NT2/D1 (cell line): ENCODE measurements around the gene ACAP1.

ENCODE experiments used
- DNase-seq: peaks from one replicate; pipeline ENCODE4 v3.0.0-alpha.2; 2011; ENCODE audit warnings: low read depth, low spot score
- H3K27me3 ChIP-seq: 2 replicates; pipeline ENCODE4 v1.6.0; 2011; ENCODE audit warnings: mild to moderate bottlenecking; ENCODE audit not compliant: insufficient read length, insufficient read depth
- H3K36me3 ChIP-seq: 2 replicates; pipeline ENCODE4 v1.6.1; 2011; ENCODE audit warnings: mild to moderate bottlenecking, low read length, mixed read lengths; ENCODE audit not compliant: insufficient read depth, insufficient read length
- H3K4me1 ChIP-seq: 2 replicates; pipeline ENCODE4 v1.5.1; 2011; ENCODE audit not compliant: insufficient read depth, insufficient read length
- H3K4me3 ChIP-seq: 2 replicates; pipeline ENCODE4 v1.5.1; 2011; ENCODE audit warnings: low read depth; ENCODE audit not compliant: insufficient read length
- H3K9ac ChIP-seq: 2 replicates; pipeline ENCODE4 v1.6.0; 2011; ENCODE audit warnings: low read depth; ENCODE audit not compliant: insufficient read length
- H3K9me3 ChIP-seq: 2 replicates; pipeline ENCODE4 v1.5.1; 2011; ENCODE audit warnings: mild to moderate bottlenecking, low read length; ENCODE audit not compliant: insufficient read depth
- SUZ12 ChIP-seq: IDR thresholded peaks from 2 replicates; pipeline ENCODE4 v1.6.1; 2011; ENCODE audit not compliant: insufficient read length, insufficient read depth; ENCODE audit errors: extremely low read depth
- YY1 ChIP-seq: IDR thresholded peaks from 2 replicates; pipeline ENCODE4 v1.6.1; 2011; ENCODE audit not compliant: insufficient read length, insufficient read depth
- ZNF274 ChIP-seq: IDR thresholded peaks from 2 replicates; pipeline ENCODE4 v1.6.1; 2011; ENCODE audit warnings: mild to moderate bottlenecking, low read depth, low read length

Gene ACAP1

DNA sequence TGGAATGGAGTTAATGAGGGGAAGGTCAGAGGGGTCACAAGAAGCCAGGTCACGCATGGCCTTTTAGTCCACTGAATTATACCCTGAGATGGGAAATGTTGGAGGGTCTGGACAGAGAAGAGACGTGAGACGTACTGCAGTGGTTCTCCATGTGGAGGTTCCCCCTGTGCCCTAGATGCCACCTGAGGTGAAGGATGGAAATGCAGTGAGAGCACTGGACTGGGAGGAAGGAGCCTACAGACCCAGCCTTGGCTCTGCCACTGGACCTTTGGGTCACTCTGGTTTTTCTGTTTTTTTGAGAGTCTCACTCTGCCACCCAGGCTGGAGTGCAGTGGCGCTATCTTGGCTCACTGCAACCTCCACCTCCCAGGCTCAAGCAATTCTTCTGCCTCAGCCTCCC is 59.8 kb downstream of the ACAP1 start:
- DNase-seq = no peak
- no peaks in the 10 kb centered on the region for H3K27me3 ChIP-seq
- no peak overlapping the region for H3K9ac ChIP-seq
- H3K36me3 ChIP-seq = peaks cover 15% of the 10 kb centered on the region
- no peaks in the 10 kb centered on the region for H3K9me3 ChIP-seq
- no peak overlapping the region for H3K4me3 ChIP-seq
- H3K4me1 ChIP-seq = peaks cover 1% of the 10 kb centered on the region
- no peak for TF ChIP-seq SUZ12
- no peak for TF ChIP-seq YY1
- TF ChIP-seq ZNF274 = no peak

DNA sequence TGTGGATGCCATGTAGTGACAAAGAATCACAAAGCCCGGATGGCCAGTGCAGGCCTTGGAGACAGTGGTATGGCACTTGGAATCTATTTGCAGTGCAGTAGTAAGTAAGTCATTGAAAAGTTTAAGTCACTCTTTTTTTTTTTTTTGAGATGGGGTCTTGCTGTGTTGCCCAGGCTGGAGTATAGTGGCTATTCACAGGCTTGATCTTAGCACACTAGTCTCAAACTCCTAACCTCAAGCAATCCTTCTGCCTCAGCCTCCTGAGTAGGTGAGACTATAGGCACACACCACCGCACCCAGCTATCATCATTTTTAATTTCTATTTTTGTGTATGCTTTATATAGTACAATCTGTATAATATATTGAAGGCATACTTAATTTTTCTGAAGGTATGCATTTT is 62.3 kb downstream of the ACAP1 start:
- no peak overlapping the region for H3K9ac ChIP-seq
- TF ChIP-seq SUZ12 = no peak
- TF ChIP-seq ZNF274 = no peak
- TF ChIP-seq YY1 = no peak
- H3K27me3 ChIP-seq = no peaks in the 10 kb centered on the region
- H3K9me3 ChIP-seq = no peaks in the 10 kb centered on the region
- no peak for DNase-seq
- no peak overlapping the region for H3K4me3 ChIP-seq
- H3K36me3 ChIP-seq = peaks cover 7% of the 10 kb centered on the region
- no peaks in the 10 kb centered on the region for H3K4me1 ChIP-seq
